Fibroblast of villous mesenchyme (primary cell): ENCODE measurements around the gene OR8B8. TPM values are rescaled to one million over a fixed set of nuclear protein-coding genes. Genes with fewer than 3 reads are reported as not detected.

Source experiments
- DNase-seq: peaks from one replicate; pipeline ENCODE4 v3.0.0-alpha.2; 2010; ENCODE audit warnings: low read depth
- H3K4me3 ChIP-seq: 2 replicates; pipeline ENCODE4 v1.5.1; 2011; ENCODE audit warnings: low read depth, mild to moderate bottlenecking, low read length
- CTCF ChIP-seq: IDR thresholded peaks from 2 replicates; pipeline ENCODE4 v1.5.1; 2012; ENCODE audit warnings: low read depth, mild to moderate bottlenecking, low read length; ENCODE audit not compliant: insufficient read depth
- total RNA-seq: library from RNA; depleted of rRNA; stranded (reverse); fragments of >200 nt; gene quantifications from 2 replicates; pipeline ENCODE4 v1.2.3, GENCODE V29; 2012

The OR8B8 gene
- total RNA-seq, 1 donor: not detected

- no peak for DNase-seq
- H3K4me3 ChIP-seq: no peak overlapping the region
- no peak for TF ChIP-seq CTCF
Observed at GRCh38 chr11:124441519-124441918, 4.0 kb downstream of the OR8B8 start.

- no peak for DNase-seq
- H3K4me3 ChIP-seq: no peak overlapping the region
- no peak for TF ChIP-seq CTCF
Observed at GRCh38 chr11:124441081-124441480, 4.4 kb downstream of the OR8B8 start.

GRCh38 chr11:124440608-124441007 lies 4.9 kb downstream of the OR8B8 start:
- TF ChIP-seq CTCF: no peak
- no peak for DNase-seq
- H3K4me3 ChIP-seq: no peak overlapping the region

GRCh38 chr11:124434699-124435098 lies 10.8 kb downstream of the OR8B8 start:
- no peak overlapping the region for H3K4me3 ChIP-seq
- DNase-seq: no peak
- no peak for TF ChIP-seq CTCF

GRCh38 chr11:124429599-124429998 lies 15.9 kb downstream of the OR8B8 start:
- no peak for TF ChIP-seq CTCF
- no peak for DNase-seq
- H3K4me3 ChIP-seq: no peak overlapping the region

GRCh38 chr11:124424384-124424921 lies 21.0 kb downstream of the OR8B8 start, which contains the start of gene OR8B4:
Gene OR8B4 (minus strand): TSS chr11:124424871. CDS start chr11:124424871, 0 bp downstream.
- no peak for TF ChIP-seq CTCF
- DNase-seq: no peak

GRCh38 chr11:124421043-124421442 lies 24.5 kb downstream of the OR8B8 start:
- H3K4me3 ChIP-seq: no peak overlapping the region
- DNase-seq: no peak
- TF ChIP-seq CTCF: no peak

More at GRCh38 chr11:124424384-124424921, 21.0 kb downstream of the OR8B8 start, which contains the start of gene OR8B4:
- no peak within 1 kb of the TSS for H3K4me3 ChIP-seq
